Sigmoid colon (tissue), 4 donors: ENCODE measurements around the gene IFT80.

ENCODE experiments used
- POLR2A ChIP-seq, 2 donors: fragments of 450-650 bp; IDR thresholded peaks; one replicate each; pipeline ENCODE4 v1.6.1; 2016; ENCODE audit warnings: antibody characterized with exemption in 2 of 2, mild to moderate bottlenecking in 2 of 2, moderate library complexity in 2 of 2
- POLR2AphosphoS5 ChIP-seq, 4 donors: sonication (generic); formaldehyde crosslinking; IDR thresholded peaks; one replicate each; pipeline ENCODE4 v1.6.1; 2017; ENCODE audit warnings: antibody characterized with exemption in 4 of 4
- TF ChIP-seq, protein P1 (sequence below), 4 experiments: fragments of 450-650 bp in 3 of 4; fragments of 200-600 bp in 1 of 4; IDR thresholded peaks; one replicate each; pipeline ENCODE4 v1.5.1; 2016 to 2019; ENCODE audit warnings: antibody characterized with exemption in 4 of 4, mild to moderate bottlenecking in 3 of 4, moderate library complexity in 2 of 4

DNA sequence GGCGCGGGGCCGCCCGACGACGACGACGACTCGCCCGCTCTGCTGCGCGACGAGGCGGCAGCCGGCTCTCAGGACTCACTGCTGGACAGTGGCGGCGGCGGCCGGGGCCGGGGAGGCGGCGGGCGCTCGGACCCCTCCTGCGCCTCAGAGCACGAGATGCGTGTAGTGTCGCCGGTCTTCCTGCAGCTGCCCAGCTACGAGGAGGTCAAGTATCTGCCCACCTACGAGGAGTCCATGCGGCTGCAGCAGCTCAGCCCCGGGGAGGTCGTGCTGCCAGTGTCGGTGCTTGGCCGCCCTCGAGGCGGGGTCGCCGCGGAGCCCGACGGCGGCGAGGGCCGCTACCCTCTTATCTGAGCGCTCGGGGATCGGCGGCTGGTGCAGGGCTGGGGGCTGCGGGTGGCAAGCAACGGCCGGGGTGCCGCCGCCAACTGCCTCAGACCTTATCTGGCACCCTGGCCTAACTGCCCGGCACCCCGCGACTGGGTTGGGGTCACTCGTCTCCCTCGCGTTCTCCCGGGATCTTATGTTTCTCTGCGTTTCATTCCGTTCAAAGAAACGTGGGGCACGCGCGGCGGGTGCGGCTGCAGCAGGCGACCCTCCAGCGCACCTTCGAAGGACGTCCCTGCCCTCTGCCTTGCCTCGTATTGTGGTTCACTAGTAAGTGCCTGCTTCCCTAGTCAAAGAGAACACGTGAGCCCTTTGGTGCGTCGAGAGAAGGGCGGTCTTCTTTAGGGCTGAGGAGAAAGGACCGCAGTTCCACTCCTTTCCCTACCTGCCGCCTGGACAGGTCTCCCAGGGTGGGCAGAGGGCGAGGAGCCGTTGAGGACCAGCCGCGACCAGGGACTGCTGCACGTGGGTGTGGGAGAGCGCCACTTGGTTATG is 172.8 kb downstream of the IFT80 start:
- peak in 1 of 2 donors; percentile 64 for TF ChIP-seq POLR2A (IDR thresholded peaks at IDR 0.05)
- TF ChIP-seq, protein P1, sequence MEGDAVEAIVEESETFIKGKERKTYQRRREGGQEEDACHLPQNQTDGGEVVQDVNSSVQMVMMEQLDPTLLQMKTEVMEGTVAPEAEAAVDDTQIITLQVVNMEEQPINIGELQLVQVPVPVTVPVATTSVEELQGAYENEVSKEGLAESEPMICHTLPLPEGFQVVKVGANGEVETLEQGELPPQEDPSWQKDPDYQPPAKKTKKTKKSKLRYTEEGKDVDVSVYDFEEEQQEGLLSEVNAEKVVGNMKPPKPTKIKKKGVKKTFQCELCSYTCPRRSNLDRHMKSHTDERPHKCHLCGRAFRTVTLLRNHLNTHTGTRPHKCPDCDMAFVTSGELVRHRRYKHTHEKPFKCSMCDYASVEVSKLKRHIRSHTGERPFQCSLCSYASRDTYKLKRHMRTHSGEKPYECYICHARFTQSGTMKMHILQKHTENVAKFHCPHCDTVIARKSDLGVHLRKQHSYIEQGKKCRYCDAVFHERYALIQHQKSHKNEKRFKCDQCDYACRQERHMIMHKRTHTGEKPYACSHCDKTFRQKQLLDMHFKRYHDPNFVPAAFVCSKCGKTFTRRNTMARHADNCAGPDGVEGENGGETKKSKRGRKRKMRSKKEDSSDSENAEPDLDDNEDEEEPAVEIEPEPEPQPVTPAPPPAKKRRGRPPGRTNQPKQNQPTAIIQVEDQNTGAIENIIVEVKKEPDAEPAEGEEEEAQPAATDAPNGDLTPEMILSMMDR (IDR thresholded peaks at IDR 0.05), result no peak
- TF ChIP-seq POLR2AphosphoS5 (IDR thresholded peaks at IDR 0.05), result peak; percentile 77 to 86 (median 82)
